GM19035 (cell line): ENCODE results near the gene MFGE8.
"Not testable (repeated sequence)": the region's sequence is repeated elsewhere in the genome, so short reads cannot be mapped to it uniquely, and the experiment has no call there.

ENCODE experiments used
- ATAC-seq: cut with Tn5 transposase; IDR thresholded peaks from one replicate; pipeline ENCODE4 v1.9.1; 2021; ENCODE audit not compliant: unreplicated experiment

Gene MFGE8

DNA sequence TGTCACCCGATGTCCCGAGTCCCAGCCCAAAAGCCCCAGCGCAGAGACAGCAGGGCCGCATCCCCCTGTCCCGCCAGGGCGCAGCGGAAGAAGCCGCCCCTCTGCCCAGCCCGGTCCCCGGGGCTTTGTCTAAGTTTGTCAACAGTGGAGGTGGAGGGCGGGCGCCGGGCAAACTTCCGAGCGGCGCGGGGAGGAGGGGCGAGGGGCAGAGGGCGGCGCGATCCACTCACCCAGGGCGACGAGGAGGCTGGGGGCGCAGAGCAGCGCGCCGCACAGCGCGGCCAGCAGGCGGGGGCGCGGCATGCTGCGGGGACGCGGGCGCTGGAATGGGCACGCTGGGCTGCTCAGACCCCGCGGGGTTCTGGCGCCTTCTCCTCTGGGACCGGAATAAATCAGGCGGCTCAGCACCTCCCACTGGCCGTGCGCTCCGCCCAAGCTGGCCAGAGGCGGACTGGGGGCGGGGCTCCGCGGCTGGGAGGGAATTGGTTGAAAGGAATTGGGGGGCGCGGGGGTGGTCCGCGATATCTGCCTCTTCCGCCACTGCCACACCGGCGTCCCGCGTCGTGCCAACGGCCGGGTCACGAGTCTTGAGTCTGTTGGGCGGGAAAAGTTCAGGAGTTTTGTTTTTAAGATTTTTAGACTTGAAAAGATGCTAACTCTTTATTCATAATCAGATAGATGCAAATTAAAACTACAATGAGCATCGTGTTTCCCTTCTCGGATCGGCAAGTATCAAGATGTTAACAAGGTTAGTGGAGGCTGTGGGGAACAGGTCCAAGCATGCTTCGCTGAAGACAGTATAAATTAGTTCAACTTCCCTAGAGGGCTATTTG lies at the start of gene MFGE8:
Gene MFGE8, minus strand, starts transcription at position 363 of the 833 bp plus-strand sequence. Its CDS starts 60 bp downstream, at position 303.
- peak; percentile 87 for ATAC-seq

DNA sequence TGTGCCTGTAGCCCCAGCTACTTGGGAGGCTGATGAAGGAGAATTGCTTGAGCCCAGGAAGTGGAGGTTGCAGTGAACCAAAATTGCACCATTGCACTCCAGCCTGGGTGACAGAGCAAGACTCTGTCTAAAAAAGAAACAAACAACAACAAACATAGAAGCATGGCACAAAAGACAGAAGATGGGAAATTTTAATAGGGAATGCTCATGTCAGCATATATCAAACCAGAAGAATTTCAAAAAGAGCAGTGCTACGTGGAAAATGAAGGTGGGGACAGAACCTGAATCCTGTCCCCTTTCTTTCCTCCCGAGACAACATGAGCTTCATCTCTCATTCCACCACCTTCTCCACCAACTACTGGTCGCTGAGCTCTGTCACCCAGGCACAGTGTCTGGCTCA lies 46.3 kb upstream of the MFGE8 start:
- no peak for ATAC-seq

DNA sequence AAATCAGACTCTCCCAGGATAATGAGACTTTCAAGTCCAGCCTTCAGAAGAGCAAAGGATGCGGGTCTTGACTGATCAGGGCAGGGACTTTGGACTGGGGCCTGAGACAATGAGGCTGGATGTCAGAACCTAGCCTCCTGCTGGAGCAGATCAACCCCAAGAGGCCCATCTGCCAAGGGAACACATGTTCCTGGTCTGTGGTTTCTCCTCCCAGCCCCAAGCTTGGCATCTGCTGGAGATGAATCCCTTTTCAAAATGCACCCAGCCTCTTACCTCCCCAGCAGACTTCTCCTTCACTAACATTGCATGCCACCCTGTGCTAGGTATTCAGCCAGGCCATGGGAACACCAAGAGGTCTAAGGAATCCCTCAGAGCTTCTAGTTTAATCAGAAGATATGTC lies 43.7 kb upstream of the MFGE8 start:
- ATAC-seq, result no peak

DNA sequence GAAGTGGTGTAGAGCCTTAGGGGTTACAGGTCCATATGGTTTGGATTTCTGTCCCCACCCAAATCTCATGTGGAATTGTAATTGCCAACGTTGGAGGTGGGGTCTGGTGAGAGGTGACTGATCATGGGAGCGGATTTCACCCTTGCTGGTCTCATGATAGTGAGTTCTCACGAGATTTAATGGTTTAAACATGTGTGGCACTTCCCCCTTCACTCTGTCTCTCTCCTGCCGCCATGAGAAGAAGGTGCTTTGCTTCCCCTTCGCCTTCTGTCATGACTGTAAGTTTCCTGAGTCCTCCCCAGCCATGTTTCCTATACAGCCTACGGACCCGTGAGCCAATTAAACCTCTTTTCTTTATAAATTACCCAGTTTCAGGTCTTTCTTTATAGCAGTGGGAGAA lies 43.1 kb upstream of the MFGE8 start:
- ATAC-seq, result no peak

GRCh38 chr15:88954431-88955277 lies 41.5 kb upstream of the MFGE8 start:
- peak; percentile 72 for ATAC-seq

DNA sequence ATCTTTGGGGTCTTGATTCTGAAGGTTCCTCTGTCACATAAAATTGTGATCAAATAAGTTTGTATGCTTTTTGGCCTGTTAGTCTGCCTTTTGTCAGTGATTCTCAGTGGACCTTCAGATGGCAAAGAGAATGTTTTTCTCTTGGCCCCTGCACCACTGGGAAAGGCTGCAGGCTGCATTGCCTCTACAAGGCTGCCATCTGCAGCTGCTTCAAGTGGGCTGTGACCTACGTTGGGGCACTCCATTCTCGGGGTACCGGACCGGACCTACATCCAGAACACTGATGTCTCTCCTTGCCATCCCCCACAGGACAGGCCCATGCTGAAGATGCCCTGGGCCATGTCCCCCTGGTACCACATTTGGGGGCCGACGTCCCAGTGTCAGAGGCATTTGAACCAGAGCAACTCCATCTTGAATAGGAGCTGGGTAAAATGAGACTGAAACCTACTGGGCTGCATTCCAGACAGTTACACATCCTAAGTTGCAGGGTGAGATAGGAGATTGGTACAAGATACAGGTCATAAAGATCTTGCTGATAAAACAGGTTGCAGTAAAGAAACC lies 37.5 kb upstream of the MFGE8 start:
- ATAC-seq, result no peak

DNA sequence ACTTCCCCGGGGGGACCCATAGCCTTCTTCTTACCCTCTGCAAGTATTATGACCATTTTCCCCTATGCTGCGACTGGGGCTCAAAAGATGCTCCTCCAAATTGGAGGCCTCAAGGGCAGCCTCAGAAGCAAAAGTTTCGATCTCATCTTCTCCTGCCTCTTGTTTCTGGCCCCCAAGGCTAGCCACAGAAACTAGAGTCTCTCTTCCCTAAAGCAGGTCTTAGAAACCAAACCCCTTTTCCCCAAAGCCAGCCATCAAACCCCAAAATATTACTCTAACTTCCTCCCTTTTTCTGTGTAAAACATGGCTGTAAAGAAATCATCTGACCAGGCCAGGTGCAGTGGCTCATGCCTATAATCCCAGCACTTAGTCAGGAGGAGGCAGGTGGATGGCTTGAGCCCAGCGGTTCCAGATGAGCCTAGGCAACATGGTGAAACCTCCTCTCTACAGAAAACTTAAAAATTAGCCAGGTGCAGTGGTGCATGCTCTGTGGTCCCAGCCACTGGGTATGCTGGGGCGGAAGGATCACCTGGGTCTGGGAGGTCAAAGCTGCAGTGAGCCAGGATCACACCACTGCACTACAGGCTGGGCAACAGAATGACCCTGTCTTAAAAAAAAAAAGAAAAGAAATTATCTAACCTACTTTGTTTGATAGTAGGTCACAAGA lies 36.7 kb upstream of the MFGE8 start:
- ATAC-seq, result no peak

- ATAC-seq, result no peak
These were observed 27.0 kb upstream of the MFGE8 start for GRCh38 chr15:88940110-88940675.

DNA sequence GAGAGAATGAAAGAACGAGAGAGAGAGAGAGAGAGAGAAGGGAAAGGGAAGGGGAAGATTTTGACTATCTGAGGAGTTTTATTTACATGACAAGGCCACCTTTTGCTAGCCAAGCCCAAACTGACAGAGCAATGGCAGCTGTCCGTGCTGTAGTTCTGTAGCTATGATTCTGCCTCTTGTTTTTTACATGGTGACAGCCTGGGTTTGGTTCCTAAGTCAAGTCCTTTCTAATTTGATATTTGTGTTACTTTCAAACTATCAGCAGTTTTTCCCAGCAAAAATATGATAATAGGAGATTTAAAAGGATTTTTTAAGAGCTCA lies 26.3 kb upstream of the MFGE8 start:
- no peak for ATAC-seq

GRCh38 chr15:88938802-88939485 lies 25.8 kb upstream of the MFGE8 start:
- ATAC-seq, result no peak

DNA sequence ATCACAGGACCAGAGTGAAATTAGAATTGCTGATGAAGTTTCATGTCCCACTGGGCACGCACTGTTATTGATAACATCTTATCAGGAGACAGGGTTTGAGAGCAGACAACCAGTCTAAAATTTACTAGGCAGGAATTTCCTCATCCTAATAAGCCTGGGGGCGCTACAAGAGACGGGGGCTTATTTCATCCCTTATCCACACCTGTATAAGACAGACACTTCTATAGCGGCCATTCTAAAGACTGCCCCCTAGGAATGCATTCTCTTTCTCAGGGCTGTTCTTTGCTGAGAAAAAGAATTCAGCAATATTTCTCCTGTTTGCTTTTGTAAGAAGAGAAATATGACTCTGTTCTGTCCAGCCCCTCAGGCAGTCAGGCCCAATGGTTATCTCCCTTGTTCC lies 21.3 kb upstream of the MFGE8 start:
- not testable (repeated sequence) for ATAC-seq

DNA sequence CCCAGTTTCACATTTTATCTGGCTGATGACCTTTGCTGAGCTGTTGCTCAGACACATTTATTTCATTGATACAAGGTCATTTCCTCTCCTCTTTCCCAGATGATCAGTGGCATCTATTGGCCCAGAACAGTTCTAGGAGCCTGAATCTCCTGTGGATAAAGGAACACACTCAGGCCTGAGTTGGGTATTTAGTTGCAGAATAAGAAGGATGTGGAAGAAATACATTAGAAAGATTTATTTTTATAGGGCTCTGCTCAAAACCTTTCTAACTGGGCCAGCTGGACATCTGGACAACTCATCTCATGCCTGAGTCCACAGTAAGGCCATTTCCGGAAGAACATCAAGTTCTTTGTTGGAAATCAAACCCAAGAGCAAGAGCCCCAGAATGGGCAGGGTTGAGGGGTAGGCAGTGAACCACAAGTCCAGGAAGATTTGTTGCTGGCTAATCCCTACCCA lies 19.7 kb upstream of the MFGE8 start:
- ATAC-seq, result no peak

- ATAC-seq, result no peak
These were observed 19.2 kb upstream of the MFGE8 start for GRCh38 chr15:88932271-88932874.

GRCh38 chr15:88930579-88930978 lies 17.4 kb upstream of the MFGE8 start:
- ATAC-seq, result no peak

DNA sequence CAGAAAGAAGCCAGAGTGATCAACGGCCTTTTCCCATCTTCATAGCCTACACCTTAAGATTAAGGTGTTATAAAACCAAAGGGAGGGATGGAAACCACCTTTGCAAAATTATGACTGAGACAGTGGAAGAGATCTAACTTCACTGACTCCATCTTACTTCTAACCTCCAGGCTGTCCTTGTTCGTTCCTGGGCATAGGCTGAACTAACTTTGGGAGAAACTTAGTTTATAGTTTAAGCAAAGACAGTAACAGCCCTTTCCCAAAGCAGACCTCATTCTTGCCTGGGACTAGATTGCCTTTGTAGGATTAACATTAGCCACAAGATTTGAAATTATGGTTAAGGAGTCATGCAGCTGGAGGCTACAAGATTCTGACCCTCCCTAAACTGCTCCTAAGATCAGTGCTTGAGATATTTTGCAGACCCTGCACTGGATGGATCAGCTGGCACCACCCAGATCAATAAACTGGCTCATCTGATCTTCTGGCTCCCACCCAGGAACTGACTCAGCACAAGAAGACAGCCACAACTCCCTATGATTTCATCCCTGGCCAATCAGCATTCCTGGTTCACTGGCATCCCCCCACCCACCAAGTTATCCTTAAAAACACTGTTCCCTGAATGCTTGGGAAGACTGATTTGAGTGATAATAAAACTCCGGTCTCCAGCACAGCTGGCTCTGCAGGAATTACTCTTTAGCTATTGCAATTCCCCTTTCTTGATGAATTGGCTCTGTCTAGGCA lies 16.3 kb upstream of the MFGE8 start:
- not testable (repeated sequence) for ATAC-seq

- not testable (repeated sequence) for ATAC-seq
These were observed 15.0 kb upstream of the MFGE8 start for GRCh38 chr15:88928192-88928591.

- not testable (repeated sequence) for ATAC-seq
These were observed 12.5 kb upstream of the MFGE8 start for GRCh38 chr15:88925648-88926047.

DNA sequence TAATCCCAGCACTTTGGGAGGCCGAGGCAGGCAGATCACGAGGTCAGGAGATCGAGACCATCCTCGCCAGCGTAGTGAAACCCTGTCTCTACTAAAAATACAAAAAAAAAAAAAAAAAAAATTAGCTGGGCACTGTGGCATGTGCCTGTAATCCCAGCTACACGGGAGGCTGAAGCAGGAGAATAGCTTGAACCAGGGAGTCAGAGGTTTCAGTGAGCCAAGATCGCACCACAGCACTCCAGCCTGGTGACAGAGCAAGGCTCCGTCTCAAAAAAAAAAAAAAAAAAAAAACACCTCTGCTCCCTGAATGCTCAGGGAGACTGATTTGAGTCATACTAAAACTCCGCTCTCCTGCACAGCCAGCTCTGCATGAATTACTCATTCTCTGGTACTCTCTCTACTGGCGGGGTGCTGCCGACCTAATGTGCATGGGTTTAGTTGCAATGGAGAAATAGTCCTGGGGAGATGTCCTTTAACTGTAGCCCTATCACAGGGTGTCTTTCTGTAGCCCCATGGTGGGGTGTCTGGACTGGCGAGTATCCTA lies 7.8 kb upstream of the MFGE8 start:
- peak; percentile 78 for ATAC-seq
